Left lung (tissue), 10 donors: ENCODE results near the gene SLMAP. TPM values are rescaled to one million over a fixed set of nuclear protein-coding genes. Genes with fewer than 3 reads are reported as not detected.

Experiments used
- ATAC-seq: fragments of 200-7000 bp; cut with Tn5 transposase; one replicate; pipeline ENCODE4 v1.9.1; 2020; ENCODE audit warnings: moderate library complexity
- DNase-seq, 4 donors: peaks; one replicate each; pipeline ENCODE4 v3.0.0-alpha.2; 2013 to 2020
- H3K27ac ChIP-seq, 2 donors: fragments of 200-600 bp; sonication (generic) in 1 of 2; one replicate each; pipeline versions ENCODE4 v1.5.0 to v1.8.0; 2020 to 2021
- H3K27me3 ChIP-seq, 2 donors: fragments of 200-600 bp; sonication (generic) in 1 of 2; one replicate each; pipeline versions ENCODE4 v1.5.0 to v1.8.0; 2020 to 2021
- H3K36me3 ChIP-seq, 2 donors: fragments of 200-600 bp; sonication (generic) in 1 of 2; one replicate each; pipeline versions ENCODE4 v1.5.0 to v1.8.0; 2020 to 2021
- H3K4me1 ChIP-seq, 2 donors: fragments of 200-600 bp; one replicate each; pipeline ENCODE4 v1.8.0; 2021
- H3K4me3 ChIP-seq, 2 donors: fragments of 200-600 bp; sonication (generic) in 1 of 2; one replicate each; pipeline versions ENCODE4 v1.5.0 to v1.8.0; 2020 to 2021; ENCODE audit warnings: mild to moderate bottlenecking in 1 of 2
- H3K9me3 ChIP-seq, 2 donors: fragments of 200-600 bp; sonication (generic) in 1 of 2; one replicate each; pipeline versions ENCODE4 v1.5.0 to v1.8.0; 2020 to 2021
- CTCF ChIP-seq, 2 donors: fragments of 200-600 bp; sonication (generic) in 1 of 2; IDR thresholded peaks; one replicate each; pipeline versions ENCODE4 v1.5.0 to v1.8.0; 2021; ENCODE audit warnings: antibody characterized with exemption in 2 of 2
- intact Hi-C, 2 donors: fragments of 100-400 bp; cut with DNase I; formaldehyde crosslinking; loops; one replicate each; pipeline versions ENCODE4 v1.11.2 to v1.14.2; 2022
- polyA plus RNA-seq, 6 donors: library from polyadenylated mRNA; unstranded; fragments of 120-200 nt; gene quantifications; one replicate each; pipeline ENCODE4 v1.2.1, GENCODE V29; 2013; ENCODE audit not compliant: insufficient read length in 6 of 6
- total RNA-seq, 2 donors: library from RNA; stranded (reverse); fragmentation: NEBNext Ultra II Directional; extraction: Animal tissue kit (Norgen Biotek cat#: 25700); gene quantifications; one replicate each; pipeline ENCODE4 v1.2.1, GENCODE V29; 2021
- donor health status: DM: no; HTN: yes; CAD: no.
- donor health status: DM: no; HTN: no; CAD: no.

The SLMAP gene
- total and polyA plus RNA-seq, 8 donors = 43.1 to 65.3 (median 56.3) TPM

GRCh38 chr3:57918123-57918837 is 162.2 kb downstream of the SLMAP start:
- Histone ChIP-seq H3K36me3 (peaks cover 0 to 86% of the 10 kb centered on the region in 2 donors), H3K27ac (no peak overlapping the region), H3K9me3 (no peaks in the 10 kb centered on the region), H3K4me1 (no peaks in the 10 kb centered on the region), H3K4me3 (no peak overlapping the region), H3K27me3 (no peaks in the 10 kb centered on the region)
- TF ChIP-seq CTCF (IDR thresholded peaks at IDR 0.05) = no peak
- intact Hi-C loops = no loop called here
- no peak for DNase-seq
- no peak for ATAC-seq

- Histone ChIP-seq H3K4me3 (no peak overlapping the region), H3K4me1 (no peaks in the 10 kb centered on the region), H3K27ac (no peak overlapping the region), H3K9me3 (no peaks in the 10 kb centered on the region), H3K27me3 (no peaks in the 10 kb centered on the region), H3K36me3 (peaks cover 0 to 79% of the 10 kb centered on the region in 2 donors)
- intact Hi-C loops = no loop called here
- no peak for TF ChIP-seq CTCF (IDR thresholded peaks at IDR 0.05)
- DNase-seq = no peak
- ATAC-seq = no peak
Measured at GRCh38 chr3:57919987-57920386, 163.9 kb downstream of the SLMAP start.

GRCh38 chr3:57923101-57923500 is 167.0 kb downstream of the SLMAP start:
- Histone ChIP-seq H3K4me1 (no peaks in the 10 kb centered on the region), H3K36me3 (peaks cover 0 to 72% of the 10 kb centered on the region in 2 donors), H3K27me3 (no peaks in the 10 kb centered on the region), H3K4me3 (no peak overlapping the region), H3K9me3 (no peaks in the 10 kb centered on the region), H3K27ac (no peak overlapping the region)
- no peak for TF ChIP-seq CTCF (IDR thresholded peaks at IDR 0.05)
- ATAC-seq (no peak), DNase-seq (no peak)
- intact Hi-C loops = no loop called here

GRCh38 chr3:57923752-57924151 is 167.6 kb downstream of the SLMAP start:
- intact Hi-C loops = no loop called here
- Histone ChIP-seq H3K4me1 (no peaks in the 10 kb centered on the region), H3K36me3 (peaks cover 0 to 65% of the 10 kb centered on the region in 2 donors), H3K27ac (no peak overlapping the region), H3K27me3 (no peaks in the 10 kb centered on the region), H3K4me3 (no peak overlapping the region), H3K9me3 (no peaks in the 10 kb centered on the region)
- TF ChIP-seq CTCF (IDR thresholded peaks at IDR 0.05) = no peak
- ATAC-seq = no peak
- DNase-seq = no peak

GRCh38 chr3:57927166-57927565 is 171.1 kb downstream of the SLMAP start:
- no peak for TF ChIP-seq CTCF (IDR thresholded peaks at IDR 0.05)
- H3K27ac ChIP-seq = no peak overlapping the region
- H3K27me3 ChIP-seq = no peaks in the 10 kb centered on the region
- no peaks in the 10 kb centered on the region for H3K4me1 ChIP-seq
- DNase-seq = no peak
- H3K4me3 ChIP-seq = no peak overlapping the region
- intact Hi-C loops = no loop called here
- H3K9me3 ChIP-seq = no peaks in the 10 kb centered on the region
- peaks cover 0 to 49% of the 10 kb centered on the region in 2 donors for H3K36me3 ChIP-seq
- ATAC-seq = no peak
